Measurements from ENCODE around the gene GRIP2.

- no peak for TF ChIP-seq CTCF (conservative IDR thresholded peaks at IDR 0.05 in 1 of 2, IDR thresholded peaks at IDR 0.05 in 1 of 2; ENCODE audit: extremely low read depth in 1 of 2, insufficient read depth in 1 of 2, low read depth in 1 of 2, low read length in 2 of 2)
- TF ChIP-seq EZH2 (IDR thresholded peaks at IDR 0.05; ENCODE audit: borderline replicate concordance, low read length), result no peak
Measured at GRCh38 chr3:14491396-14492190, 48.5 kb downstream of the GRIP2 start.

All from mammary epithelial cell (primary cell).